GM20000 (cell line): ENCODE measurements around the gene ARFGAP1.

Experiments
- DNase-seq: peaks from one replicate; pipeline ENCODE4 v3.0.0; 2012; ENCODE audit warnings: low spot score
- TF ChIP-seq, protein P1 (sequence below): IDR thresholded peaks from 2 replicates; pipeline ENCODE4 v1.5.1; 2012; ENCODE audit warnings: mild to moderate bottlenecking, control low read depth; ENCODE audit errors: extremely low read depth, missing control alignments

Gene ARFGAP1

DNA sequence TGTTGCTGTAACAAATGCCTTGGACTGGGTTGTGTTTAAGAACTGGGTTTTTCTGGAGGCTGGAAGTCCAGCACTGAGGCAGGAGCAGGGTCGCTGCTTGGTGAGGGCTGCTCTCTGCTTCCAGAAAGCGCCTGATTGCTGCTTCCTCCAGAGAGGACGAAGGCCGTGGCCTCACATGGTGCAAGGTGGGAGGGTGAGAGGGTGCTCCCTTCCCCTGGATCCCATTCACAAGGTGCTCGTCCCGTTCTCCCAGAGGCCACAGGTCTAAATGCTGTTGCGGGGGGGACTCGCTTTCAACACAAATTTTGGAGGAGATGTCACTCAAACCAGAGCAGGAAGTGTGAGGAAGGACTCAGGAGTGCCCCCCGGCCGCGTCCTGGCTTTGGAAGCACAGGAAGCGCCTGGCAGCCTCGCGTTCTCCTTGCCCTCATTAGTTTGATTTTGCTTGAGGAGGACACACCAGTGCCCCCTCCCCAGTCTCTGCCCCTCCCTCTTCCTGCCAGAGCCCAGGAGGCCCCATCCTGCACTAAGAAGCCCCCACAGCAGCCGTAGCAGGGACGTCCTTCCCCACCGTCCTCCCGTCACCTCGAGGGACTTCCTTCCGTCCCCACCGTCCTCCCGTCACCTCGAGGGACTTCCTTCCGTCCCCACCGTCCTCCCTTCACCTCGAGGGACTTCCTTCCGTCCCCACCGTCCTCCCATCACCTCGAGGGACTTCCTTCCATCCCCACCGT is 10.7 kb upstream of the ARFGAP1 start:
- DNase-seq, result no peak
- TF ChIP-seq, protein P1, sequence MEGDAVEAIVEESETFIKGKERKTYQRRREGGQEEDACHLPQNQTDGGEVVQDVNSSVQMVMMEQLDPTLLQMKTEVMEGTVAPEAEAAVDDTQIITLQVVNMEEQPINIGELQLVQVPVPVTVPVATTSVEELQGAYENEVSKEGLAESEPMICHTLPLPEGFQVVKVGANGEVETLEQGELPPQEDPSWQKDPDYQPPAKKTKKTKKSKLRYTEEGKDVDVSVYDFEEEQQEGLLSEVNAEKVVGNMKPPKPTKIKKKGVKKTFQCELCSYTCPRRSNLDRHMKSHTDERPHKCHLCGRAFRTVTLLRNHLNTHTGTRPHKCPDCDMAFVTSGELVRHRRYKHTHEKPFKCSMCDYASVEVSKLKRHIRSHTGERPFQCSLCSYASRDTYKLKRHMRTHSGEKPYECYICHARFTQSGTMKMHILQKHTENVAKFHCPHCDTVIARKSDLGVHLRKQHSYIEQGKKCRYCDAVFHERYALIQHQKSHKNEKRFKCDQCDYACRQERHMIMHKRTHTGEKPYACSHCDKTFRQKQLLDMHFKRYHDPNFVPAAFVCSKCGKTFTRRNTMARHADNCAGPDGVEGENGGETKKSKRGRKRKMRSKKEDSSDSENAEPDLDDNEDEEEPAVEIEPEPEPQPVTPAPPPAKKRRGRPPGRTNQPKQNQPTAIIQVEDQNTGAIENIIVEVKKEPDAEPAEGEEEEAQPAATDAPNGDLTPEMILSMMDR, result no peak

DNA sequence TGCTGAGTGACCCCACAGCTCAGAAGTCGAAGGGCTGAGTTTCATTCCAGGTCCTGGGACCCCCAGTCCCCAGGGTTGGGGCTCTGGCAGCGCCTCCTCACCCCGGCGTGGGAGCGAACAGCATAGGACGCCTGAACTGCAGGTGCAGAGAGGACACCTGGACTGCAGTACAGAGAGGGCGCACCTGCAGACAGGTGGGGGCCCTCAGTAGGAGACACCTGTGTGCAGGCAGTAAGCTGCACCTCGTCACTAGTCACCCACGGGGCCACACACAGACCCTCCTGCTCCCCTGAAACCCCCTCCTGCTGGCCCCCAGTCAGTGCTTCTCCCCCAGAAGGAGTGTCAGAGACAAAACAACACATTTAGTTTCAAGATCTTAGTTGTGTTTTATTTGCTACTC is 9.8 kb upstream of the ARFGAP1 start:
- TF ChIP-seq, protein P1, result no peak
- DNase-seq, result no peak

DNA sequence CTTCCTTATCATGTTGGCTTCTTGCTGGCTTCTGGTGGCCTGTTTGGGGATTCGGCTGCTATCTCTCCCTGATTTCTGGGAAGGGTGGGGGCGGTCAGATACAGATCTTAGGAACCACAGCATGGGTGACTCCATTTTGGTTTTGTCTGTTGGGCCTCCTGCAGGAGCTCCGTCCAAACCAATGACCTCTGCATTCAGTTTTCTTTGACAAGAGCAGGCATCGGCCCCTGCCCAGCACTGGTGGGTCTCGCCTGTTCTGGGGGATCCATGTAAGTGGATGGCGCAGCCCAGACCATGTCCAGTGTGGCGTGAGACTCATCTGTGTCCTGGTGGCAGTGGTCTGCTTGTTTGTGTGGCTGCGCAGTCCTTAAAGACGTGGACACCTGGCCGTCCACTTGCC is 8.6 kb upstream of the ARFGAP1 start:
- TF ChIP-seq, protein P1, result no peak
- no peak for DNase-seq

DNA sequence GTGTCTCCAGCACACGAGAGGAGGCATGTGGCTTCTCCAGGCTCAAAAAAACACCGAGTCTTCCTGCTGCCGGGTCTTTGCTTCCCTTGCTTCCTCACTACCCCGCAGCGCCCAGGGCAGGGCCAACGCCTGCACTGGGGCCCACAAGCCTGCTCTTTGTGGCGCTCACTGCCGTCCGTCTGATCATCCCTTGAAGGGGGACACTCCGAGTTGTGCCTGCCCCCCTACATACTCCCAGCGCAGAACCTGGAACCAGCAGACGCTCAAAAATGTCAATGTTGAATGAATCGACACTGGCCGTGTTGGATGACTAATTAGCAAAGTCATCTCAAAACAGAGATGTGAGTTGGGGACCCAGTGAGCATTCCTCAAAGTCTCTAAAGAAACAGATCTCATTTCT is 8.1 kb upstream of the ARFGAP1 start:
- TF ChIP-seq, protein P1, result no peak

DNA sequence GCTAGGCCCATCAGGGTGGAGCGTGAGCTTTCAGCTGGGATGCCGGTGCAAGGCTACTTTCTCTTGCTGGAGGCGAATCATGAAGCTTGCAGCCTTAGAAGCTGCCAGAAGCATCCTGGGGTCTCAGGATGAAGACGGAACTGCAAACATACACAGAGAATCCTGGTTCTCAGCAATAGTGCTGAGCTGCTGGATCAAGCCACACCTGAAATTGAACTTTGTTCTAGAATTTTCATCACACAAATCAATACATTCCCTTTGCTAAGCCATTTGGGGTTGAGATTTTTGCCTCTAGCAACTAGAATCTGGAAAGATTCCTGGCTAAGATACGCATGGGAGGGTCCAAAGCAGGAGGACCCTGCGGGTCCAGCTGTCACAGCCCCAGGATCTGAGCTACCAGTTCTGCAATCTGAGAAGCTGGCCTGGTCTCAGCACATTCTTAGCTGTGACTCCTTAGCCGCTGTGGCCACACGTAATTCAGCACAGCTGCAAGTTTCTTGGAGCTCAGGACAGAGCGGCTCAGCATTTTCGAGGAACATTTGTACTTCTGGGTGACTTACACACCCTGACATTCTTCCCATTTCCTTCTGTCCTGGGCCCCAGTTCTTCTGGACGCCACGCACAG is 6.6 kb upstream of the ARFGAP1 start:
- TF ChIP-seq, protein P1, result no peak
- no peak for DNase-seq

More for the DNA sequence above, 8.1 kb upstream of the ARFGAP1 start:
- DNase-seq, result no peak

DNA sequence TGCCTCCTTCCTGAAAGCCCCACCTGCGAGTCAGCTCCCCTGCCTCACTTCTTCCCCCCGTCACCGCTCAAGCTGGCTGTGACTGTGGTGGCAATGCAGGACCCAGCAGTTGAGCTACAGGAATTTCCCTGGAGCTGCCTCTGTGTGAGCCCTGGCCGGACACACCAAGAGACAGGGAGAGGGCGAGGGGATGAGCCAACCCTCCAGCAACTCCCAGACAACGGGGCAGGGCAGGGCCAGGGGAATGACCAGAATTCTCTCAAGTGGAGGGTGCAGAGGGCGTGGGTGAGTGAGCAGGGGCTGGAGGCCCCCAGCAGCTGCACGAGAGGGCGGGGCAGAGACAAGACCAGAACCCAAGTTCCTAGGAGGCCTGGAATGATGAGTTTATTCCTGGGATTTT is 4.9 kb upstream of the ARFGAP1 start:
- no peak for DNase-seq
- TF ChIP-seq, protein P1, result no peak

DNA sequence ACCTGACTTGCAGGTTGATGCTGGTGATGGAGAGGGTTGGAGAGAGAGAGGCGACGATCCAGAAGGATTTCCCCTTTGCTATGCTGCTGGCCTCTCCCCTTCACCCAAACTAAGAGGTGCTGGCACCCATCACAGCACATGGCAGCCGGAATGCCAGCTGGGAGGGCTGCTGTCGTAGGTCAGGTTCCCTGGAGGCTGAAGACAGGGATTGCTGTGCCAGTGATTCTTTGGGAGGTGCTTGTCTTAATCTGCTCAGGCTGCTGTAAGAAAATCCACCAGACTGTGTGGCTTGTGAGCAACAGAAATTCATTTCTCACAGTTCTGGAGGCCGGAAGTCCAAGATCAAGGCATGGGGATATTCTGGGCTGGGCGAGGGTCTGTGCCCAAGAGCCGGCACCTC is 4.4 kb upstream of the ARFGAP1 start:
- TF ChIP-seq, protein P1, result no peak
- no peak for DNase-seq
